Motor neuron (in vitro differentiated cells): ENCODE data around the gene DMD. TPM values are rescaled to one million over a fixed set of nuclear protein-coding genes. Genes with fewer than 3 reads are reported as not detected.
A peak's percentile ranks its signal among the peaks of the same experiment; 100 is the strongest.

Source experiments
- ATAC-seq, 8 experiments: fragments of 200-7000 bp; cut with Tn5 transposase; replicated peaks in 6 of 8; 2 replicates each; pipeline ENCODE4 v1.8.0; 2021; ENCODE audit warnings: mild to moderate bottlenecking in 8 of 8, moderate library complexity in 8 of 8
- H3K27ac ChIP-seq, 2 donors: fragments of 250-450 bp; sonication (Bioruptor Pico); 2 replicates each; pipeline ENCODE4 v1.9.0; 2021; ENCODE audit warnings: antibody characterized with exemption in 2 of 2, mild to moderate bottlenecking in 2 of 2, moderate library complexity in 1 of 2
- H3K4me1 ChIP-seq, 2 donors: fragments of 250-450 bp; sonication (Bioruptor Pico); replicated peaks in 1 of 2; 2 replicates each; pipeline ENCODE4 v1.6.1; 2021; ENCODE audit warnings: antibody characterized with exemption in 2 of 2, mild to moderate bottlenecking in 2 of 2, moderate library complexity in 1 of 2
- H3K4me3 ChIP-seq, 5 donors: fragments of 250-450 bp; sonication (Bioruptor Pico); 2 replicates each; pipeline ENCODE4 v1.9.0; 2021; ENCODE audit warnings: antibody characterized with exemption in 5 of 5, mild to moderate bottlenecking in 5 of 5, moderate library complexity in 4 of 5
- WGBS, 10 experiments: fragments of 450-650 bp; shearing (Covaris generic); methylation state at CpG; one replicate each; pipeline ENCODE4 v1.0.0; 2022; 5-methylcytosine and 5-hydroxymethylcytosine counted together
- in situ Hi-C, 9 experiments: fragments of 400-800 bp; cut with MboI; loops; one replicate each; pipeline ENCODE4 v1.15.0; 2021; ENCODE audit warnings: low sequenced_read_pairs in 9 of 9, low pct_unique_long_range_greater_than_20kb in 2 of 9; ENCODE audit not compliant: unreplicated experiment in 9 of 9
- total RNA-seq, 8 experiments: library from RNA; unstranded; fragments of 300-600 nt; gene quantifications; 2 replicates each; pipeline versions ENCODE4 v1.2.3 to v1.2.4, GENCODE V29; 2022

The DMD gene
- total RNA-seq, 8 experiments from 2014 or later = 3.9 to 378 (median 10.5) TPM

- Histone ChIP-seq H3K4me3 (no peak overlapping the region), H3K27ac (no peak overlapping the region), H3K4me1 (peaks cover 0 to 2% of the 10 kb centered on the region in 2 donors)
- ATAC-seq = no peak
- WGBS, 10 experiments = 20 to 60% methylated on average over 1 of the region's 1 CpG; no CpG with 5 or more reads in 8 of the 10 experiments
- in situ Hi-C loops = no loop called here
Observed at GRCh38 chrX:31851761-31852160, 1359.6 kb downstream of the DMD start.

- 20 to 100% (median 34%) methylated on average over 1 to 2 of the region's 2 CpGs; no CpG with 5 or more reads in 5 of the 10 experiments for WGBS, 10 experiments
- H3K4me1 ChIP-seq = peaks cover 0 to 7% of the 10 kb centered on the region in 2 donors
- no peak overlapping the region for H3K27ac ChIP-seq
- ATAC-seq = no peak
- in situ Hi-C loops = no loop called here
- no peak overlapping the region for H3K4me3 ChIP-seq
Observed at GRCh38 chrX:31847773-31848172, 1363.6 kb downstream of the DMD start.

- H3K27ac ChIP-seq = no peak overlapping the region
- H3K4me3 ChIP-seq = no peak overlapping the region
- no peak for ATAC-seq
- in situ Hi-C loops = no loop called here
- peaks cover 0 to 7% of the 10 kb centered on the region in 2 donors for H3K4me1 ChIP-seq
- WGBS, 10 experiments = 38 to 83% methylated on average over 1 of the region's 1 CpG; no CpG with 5 or more reads in 8 of the 10 experiments
Observed at GRCh38 chrX:31845003-31845402, 1366.3 kb downstream of the DMD start.

GRCh38 chrX:31838617-31839016 lies 1372.7 kb downstream of the DMD start:
- WGBS, 10 experiments = 52 to 100% (median 83%) methylated on average over 1 to 4 of the region's 4 CpGs; no CpG with 5 or more reads in 5 of the 10 experiments
- no peak for ATAC-seq
- H3K4me3 ChIP-seq = no peak overlapping the region
- H3K4me1 ChIP-seq = peaks cover 0 to 20% of the 10 kb centered on the region in 2 donors
- no peak overlapping the region for H3K27ac ChIP-seq
- in situ Hi-C loops = no loop called here

GRCh38 chrX:31837445-31838049 lies 1373.8 kb downstream of the DMD start:
- Histone ChIP-seq H3K27ac (no peak overlapping the region), H3K4me3 (no peak overlapping the region), H3K4me1 (peaks cover 0 to 20% of the 10 kb centered on the region in 2 donors)
- in situ Hi-C loops = no loop called here
- peak in 5 of 8 experiments; percentile 28 to 54 (median 54) for ATAC-seq
- 0 to 100% (median 40%) methylated on average over 1 to 3 of the region's 6 CpGs; no CpG with 5 or more reads in 4 of the 10 experiments for WGBS, 10 experiments

- in situ Hi-C loops = no loop called here
- Histone ChIP-seq H3K27ac (peak overlapping the region in 1 of 2 donors; percentile 68), H3K4me1 (peaks cover 0 to 20% of the 10 kb centered on the region in 2 donors), H3K4me3 (no peak overlapping the region)
- ATAC-seq = peak in 5 of 8 experiments; percentile 47 to 96 (median 87)
- WGBS, 10 experiments = 0 to 100% (median 34%) methylated on average over 1 to 3 of the region's 3 CpGs; no CpG with 5 or more reads in 1 of the 10 experiments
Observed at GRCh38 chrX:31836479-31836878, 1374.9 kb downstream of the DMD start.

GRCh38 chrX:31832263-31832662 lies 1379.1 kb downstream of the DMD start:
- no peak for ATAC-seq
- in situ Hi-C loops = no loop called here
- Histone ChIP-seq H3K27ac (no peak overlapping the region), H3K4me3 (no peak overlapping the region), H3K4me1 (peaks cover 0 to 16% of the 10 kb centered on the region in 2 donors)
- WGBS, 10 experiments = 0% methylated on average over 1 of the region's 1 CpG; no CpG with 5 or more reads in 9 of the 10 experiments

GRCh38 chrX:31820430-31821210 lies 1390.7 kb downstream of the DMD start:
- Histone ChIP-seq H3K4me3 (no peak overlapping the region), H3K27ac (no peak overlapping the region), H3K4me1 (no peaks in the 10 kb centered on the region)
- WGBS, 10 experiments = 0 to 100% (median 25%) methylated on average over 1 to 4 of the region's 7 CpGs; no CpG with 5 or more reads in 4 of the 10 experiments
- ATAC-seq = peak in 4 of 8 experiments; percentile 9 to 59 (median 38)
- in situ Hi-C loops = no loop called here

GRCh38 chrX:31819455-31819854 lies 1391.9 kb downstream of the DMD start:
- ATAC-seq = no peak
- no peak overlapping the region for H3K4me3 ChIP-seq
- 21 to 100% (median 42%) methylated on average over 1 to 3 of the region's 3 CpGs; no CpG with 5 or more reads in 7 of the 10 experiments for WGBS, 10 experiments
- no peaks in the 10 kb centered on the region for H3K4me1 ChIP-seq
- no peak overlapping the region for H3K27ac ChIP-seq
- in situ Hi-C loops = no loop called here

- no peak for ATAC-seq
- Histone ChIP-seq H3K4me1 (peaks cover 0 to 16% of the 10 kb centered on the region in 2 donors), H3K4me3 (no peak overlapping the region), H3K27ac (no peak overlapping the region)
- in situ Hi-C loops = no loop called here
Observed at GRCh38 chrX:31811106-31811505, 1400.2 kb downstream of the DMD start.

- 0 to 23% (median 0%) methylated on average over 1 to 2 of the region's 2 CpGs; no CpG with 5 or more reads in 5 of the 10 experiments for WGBS, 10 experiments
- H3K27ac ChIP-seq = no peak overlapping the region
- H3K4me3 ChIP-seq = no peak overlapping the region
- peaks cover 0 to 16% of the 10 kb centered on the region in 2 donors for H3K4me1 ChIP-seq
- in situ Hi-C loops = no loop called here
- no peak for ATAC-seq
Observed at GRCh38 chrX:31808357-31808756, 1403.0 kb downstream of the DMD start.

- in situ Hi-C loops = no loop called here
- H3K4me3 ChIP-seq = no peak overlapping the region
- no peak overlapping the region for H3K27ac ChIP-seq
- peaks cover 0 to 16% of the 10 kb centered on the region in 2 donors for H3K4me1 ChIP-seq
- no peak for ATAC-seq
- 0 to 63% (median 0%) methylated on average over 1 of the region's 2 CpGs; no CpG with 5 or more reads in 7 of the 10 experiments for WGBS, 10 experiments
Observed at GRCh38 chrX:31807165-31807564, 1404.2 kb downstream of the DMD start.

- ATAC-seq = no peak
- peaks cover 0 to 16% of the 10 kb centered on the region in 2 donors for H3K4me1 ChIP-seq
- no peak overlapping the region for H3K27ac ChIP-seq
- H3K4me3 ChIP-seq = no peak overlapping the region
- in situ Hi-C loops = no loop called here
- 0 to 100% (median 42%) methylated on average over 1 to 3 of the region's 3 CpGs; no CpG with 5 or more reads in 3 of the 10 experiments for WGBS, 10 experiments
Observed at GRCh38 chrX:31805781-31806180, 1405.6 kb downstream of the DMD start.
